T-helper 2 cell (primary cell): ENCODE results near the gene PAH.
A peak's percentile ranks its signal among the peaks of the same experiment; 100 is the strongest.
"Not testable (repeated sequence)": the region's sequence is repeated elsewhere in the genome, so short reads cannot be mapped to it uniquely, and the experiment has no call there.

Experiments used
- DNase-seq, 5 experiments: peaks; one replicate each; pipeline versions ENCODE4 v3.0.0 to v3.0.0-alpha.2; 2012 to 2022

Gene PAH

DNA sequence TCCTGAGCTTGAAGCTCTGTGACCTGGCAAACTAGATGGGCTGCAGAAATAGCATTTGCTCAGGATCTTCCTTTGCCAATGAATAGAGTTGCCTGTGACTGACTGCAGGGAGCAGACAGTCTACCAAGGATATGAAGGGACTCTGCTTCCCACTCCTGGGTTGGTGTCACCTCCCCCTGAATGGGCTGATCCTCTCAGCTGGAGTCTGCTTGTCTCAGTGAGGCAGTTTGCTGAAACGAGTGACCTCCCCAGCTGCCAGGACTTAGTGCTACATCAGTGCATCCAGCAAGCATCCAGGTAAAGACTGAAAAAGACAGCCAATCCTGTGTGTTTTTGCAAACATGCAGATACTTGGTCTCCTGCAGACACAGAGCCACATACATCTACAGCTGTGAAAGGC lies 28.5 kb downstream of the PAH start:
- no peak for DNase-seq

DNA sequence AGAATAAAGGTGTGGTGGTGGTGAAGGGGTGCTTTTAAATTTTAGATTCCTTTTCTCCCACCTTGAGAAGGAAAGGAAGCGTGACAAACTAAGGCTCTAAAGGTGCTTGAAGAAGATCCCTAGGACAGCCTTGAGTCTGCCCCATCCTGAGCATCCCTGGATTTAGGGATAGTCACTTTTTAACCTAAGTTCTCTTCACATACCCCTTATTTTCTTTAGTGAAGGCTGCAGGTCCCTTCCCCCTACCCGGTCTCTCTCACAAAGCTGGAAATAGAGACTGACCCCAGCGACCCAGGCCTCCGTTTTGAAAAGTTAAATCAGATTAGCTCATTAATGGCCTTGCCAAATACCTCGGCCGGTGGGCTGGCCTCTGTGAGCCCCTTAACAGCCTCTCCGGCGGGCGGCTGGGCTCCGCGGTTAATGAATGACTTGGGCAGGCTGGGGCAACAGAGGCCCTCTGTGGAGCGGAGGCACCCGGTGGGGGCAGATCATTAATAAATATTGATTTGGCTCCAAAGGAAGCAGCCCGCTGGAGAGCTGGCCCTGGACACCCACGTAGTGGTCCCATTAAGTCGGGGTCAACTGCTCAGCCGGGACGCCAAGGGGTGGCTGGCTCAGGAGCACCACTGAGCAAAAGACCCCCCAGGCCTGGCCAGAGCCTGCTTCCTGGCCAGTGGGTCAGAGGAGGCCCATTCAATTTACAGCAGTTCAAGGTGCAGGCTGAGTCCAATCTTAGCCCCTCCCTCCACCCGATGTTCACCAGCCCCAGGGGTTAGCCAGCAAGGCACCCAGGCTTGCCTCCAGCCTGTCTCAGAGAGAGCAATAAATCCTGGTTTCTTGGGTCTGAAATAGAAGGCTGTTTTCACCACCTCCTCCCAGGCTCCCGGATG lies 31.8 kb downstream of the PAH start:
- no peak for DNase-seq

DNA sequence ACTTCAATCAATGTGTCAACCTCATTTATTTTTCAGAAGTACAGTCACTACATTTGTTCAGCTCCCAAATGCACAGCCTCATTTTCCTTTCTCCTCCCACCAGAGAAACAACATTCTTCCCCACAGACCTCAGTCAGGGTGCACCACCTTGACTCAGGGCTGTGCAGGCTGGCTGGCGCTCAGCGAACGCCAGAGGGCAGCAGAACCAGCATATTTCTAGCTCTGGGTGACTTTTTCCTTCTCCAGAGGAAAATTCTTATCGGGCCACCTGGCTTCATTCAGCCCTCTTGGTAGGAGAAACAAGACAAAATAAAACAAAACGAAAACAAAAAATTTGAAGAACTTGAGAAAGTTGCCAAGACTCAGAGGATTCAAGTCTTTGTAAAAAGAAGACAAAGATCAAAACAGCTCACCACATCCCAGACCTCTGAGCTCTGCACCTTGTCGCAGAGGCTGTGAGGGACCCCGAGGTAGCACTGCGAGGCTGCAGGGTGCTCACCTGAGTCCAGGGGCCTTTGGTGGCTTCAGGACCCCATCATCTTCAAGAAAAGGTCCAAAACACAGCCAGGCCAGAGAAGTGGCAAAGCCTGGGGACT lies 33.7 kb downstream of the PAH start:
- DNase-seq: peak in 3 of 5 experiments; percentile 9 to 15 (median 10)

DNA sequence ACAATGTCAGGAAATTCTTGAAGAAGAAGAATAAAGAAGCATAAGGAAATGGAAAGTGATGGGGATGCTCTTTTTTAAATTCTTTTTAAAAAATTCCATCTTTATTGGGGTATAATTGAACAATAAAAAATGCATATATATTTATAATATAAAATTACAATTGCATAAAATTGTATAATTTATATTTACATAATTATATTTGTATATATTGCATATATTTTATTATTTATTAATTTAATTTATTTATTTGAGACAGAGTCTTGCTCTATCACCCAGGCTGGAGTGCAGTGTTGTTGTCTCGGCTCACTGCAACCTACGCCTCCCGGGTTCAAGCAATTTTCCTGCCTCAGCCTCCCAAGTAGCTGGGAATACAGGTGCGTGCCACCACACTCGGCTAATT lies 36.3 kb downstream of the PAH start:
- no peak for DNase-seq

DNA sequence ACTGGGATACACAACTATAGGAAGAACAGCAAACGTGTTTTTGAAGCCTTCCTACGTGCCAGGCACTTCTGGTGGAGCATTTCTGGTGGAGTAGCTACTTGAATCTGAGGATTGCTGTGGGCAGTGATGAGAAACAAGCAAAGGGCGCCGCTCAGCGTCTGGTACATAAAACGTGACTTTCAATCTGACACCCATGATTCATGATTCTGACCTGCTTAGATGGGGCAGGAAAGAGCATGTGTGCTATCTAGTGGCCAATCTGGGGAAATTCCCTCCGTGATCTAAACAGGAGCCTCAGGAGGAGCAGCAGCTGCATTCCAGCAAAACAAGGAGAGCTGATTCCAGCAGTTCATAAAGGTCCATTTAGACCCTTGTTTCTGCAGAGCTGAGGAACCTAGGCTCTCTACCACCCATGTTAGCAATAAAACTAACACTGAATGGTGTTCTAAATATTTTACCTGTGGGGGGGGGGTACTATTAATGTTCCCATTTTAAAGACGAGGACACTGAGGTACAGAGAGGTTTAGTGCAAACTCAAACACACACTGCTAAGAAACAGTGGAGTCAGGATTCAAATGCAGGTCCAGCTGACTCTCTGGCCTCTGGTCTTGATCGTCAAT lies 37.8 kb downstream of the PAH start:
- peak in 1 of 5 experiments; percentile 56 for DNase-seq

DNA sequence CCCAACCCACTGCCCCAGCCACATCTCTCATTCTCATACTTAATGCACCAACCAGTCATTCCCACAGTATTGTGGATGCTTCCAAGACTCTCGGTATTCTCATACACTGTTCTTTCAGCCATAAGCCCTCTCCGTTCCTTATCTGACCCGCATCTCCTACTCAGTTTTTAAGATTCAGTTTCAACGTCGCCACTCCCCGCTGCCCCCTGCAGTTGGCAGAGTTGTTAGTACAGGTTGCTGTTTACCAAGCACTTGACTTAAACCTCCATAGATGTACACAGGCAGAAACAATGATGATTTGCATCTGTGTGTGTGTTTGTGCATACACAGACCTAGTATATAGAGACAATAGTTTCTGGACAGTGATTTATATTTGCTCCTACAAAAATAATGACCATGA lies 40.2 kb downstream of the PAH start:
- DNase-seq: peak in 1 of 5 experiments; percentile 13

DNA sequence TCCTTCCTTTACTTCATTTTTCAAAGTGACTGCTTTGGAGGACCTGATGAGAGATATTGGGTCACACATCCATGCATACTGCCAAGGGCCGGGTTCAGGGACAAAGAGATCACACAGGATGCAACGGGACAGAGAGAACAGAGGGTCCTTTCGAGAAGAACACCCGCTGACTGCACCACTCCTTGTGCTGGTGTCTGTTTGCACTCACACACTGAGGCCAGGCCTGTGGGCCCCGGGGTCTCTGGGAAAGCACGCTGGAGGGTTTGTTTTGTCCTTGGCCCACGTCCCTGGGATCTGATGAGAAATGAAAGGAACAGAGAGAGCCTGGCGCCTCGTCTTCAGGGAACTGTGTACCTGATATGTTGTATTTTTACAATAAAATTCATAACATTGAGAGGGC lies 42.2 kb downstream of the PAH start:
- DNase-seq: no peak

DNA sequence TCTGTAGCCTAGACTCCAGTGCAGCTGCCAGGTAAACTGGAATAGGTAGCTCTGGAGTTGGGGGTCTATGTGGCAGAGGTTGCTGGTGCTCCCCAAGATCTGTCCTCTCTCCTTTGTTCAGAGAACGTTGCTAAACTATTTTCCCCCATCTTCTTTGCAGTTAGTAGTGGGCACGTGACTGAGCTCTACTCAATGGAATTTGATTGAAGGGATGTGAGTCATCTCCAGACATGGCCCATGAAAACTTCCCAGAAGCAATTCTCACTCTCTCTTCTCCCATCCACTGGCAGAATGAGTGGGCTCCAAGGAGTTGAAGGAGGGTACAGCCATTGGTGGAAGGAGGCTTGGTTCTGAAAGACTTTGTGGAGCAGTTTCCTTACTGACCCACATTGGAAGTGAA lies 44.0 kb downstream of the PAH start:
- no peak for DNase-seq

DNA sequence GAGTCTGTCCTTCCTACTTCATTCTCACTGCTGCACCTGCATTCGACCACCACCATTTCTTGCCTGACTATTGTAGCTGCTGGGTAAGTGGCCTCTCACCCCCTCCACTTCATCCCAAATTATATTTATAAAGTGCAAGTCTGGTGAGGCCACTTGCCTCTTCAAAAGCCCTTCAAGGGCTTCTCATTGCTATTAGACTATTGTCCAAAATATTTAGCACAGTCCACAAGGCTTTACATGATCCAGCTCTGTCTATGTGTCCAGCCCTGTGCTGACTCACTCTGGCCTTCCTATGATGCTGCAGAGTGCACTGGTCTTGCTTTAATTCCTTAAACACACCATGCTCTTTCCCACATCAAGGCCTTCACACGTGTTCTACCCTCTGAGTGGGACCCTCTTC lies 46.0 kb downstream of the PAH start:
- DNase-seq: no peak

DNA sequence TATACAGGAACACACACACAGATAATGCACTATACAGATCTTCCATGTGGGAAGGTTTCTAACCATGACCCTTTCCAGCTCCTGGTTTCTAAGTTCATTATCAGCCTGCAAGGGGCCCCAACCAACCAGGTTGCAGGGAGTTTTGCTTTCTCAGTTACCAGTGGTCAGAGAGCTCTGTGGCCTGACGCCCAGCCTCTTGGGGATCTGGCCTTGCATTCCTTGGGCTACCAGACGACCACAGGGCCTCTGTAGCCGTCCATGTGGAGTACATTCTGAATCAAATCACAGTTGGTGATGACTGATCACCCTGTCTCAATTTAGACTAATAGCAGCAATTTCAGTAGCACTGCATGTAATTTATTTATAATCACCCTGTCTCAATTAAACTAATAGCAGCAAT lies 47.5 kb downstream of the PAH start:
- no peak for DNase-seq

DNA sequence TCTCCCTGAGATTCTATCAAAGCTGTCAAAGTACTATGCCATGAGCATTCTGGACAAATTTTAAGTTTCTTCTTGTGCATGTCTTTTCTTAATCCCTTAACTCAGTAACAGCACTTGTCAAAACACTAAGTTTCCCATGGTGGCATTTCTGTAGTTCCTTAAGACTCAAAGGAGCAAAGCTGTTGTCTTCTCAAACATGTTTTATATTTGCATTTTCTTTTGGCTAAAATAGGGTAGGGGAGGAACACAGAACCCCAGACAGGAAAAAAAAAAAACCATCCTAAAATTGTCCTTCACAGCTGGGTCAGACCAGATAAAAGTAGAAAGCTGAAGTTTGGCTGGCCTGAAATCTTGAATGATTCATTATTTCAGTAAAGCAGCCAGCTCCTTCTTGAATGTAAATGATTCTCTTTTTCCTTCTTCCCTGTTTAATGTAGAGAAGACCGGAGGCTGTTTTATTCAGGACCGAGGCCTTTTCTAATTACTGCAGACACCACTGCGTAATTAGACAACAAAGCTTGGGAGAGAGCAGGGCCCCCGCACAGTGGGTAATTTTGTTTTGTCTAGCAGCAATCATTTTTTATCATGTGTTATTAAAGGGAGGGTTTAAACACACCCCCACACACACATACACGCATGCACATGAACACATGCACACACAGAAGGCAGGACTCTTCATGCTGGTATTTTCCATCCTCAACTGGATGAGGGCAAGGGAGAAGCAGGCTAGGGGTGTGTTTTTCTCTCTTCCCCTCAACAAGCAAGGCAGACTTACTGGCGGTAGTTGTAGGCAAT lies 51.0 kb downstream of the PAH start:
- DNase-seq: no peak

DNA sequence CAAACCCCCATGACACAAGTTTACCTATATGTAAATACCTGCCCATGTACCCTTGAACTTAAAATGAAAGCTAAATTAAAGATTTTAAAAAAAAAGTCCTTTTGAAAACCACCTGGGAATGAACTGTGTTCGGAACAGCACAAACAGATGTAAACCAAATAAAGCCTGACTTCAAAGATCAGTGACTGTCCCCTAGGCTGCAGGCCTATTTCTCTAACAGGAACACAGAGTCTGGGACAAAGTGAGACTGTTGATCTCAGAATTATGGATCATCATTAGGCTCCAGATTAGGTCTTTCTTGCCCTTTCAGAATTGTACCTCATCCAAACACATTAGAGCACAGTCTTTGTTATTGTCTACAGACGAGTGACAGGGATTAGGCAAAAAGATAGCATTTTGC lies 54.6 kb downstream of the PAH start:
- DNase-seq: no peak

DNA sequence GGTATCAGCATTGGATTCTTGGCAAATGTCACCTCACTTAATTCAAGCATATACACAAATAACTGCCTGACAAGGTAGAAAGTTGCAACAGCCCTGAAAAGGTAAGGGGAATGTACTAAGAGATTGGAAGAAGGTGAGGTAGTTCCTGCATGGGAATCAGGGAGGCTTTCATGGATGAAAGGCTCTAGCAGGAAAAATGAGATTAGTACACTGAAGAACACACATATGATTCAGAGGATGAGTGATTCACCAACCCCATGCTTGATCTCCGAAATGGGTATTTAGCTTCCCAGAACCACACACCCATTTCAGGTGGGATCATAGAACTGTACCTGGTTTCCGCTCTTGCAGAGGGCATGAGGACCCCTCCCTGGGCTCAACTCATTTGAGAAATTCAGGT lies 65.8 kb downstream of the PAH start:
- DNase-seq: no peak

DNA sequence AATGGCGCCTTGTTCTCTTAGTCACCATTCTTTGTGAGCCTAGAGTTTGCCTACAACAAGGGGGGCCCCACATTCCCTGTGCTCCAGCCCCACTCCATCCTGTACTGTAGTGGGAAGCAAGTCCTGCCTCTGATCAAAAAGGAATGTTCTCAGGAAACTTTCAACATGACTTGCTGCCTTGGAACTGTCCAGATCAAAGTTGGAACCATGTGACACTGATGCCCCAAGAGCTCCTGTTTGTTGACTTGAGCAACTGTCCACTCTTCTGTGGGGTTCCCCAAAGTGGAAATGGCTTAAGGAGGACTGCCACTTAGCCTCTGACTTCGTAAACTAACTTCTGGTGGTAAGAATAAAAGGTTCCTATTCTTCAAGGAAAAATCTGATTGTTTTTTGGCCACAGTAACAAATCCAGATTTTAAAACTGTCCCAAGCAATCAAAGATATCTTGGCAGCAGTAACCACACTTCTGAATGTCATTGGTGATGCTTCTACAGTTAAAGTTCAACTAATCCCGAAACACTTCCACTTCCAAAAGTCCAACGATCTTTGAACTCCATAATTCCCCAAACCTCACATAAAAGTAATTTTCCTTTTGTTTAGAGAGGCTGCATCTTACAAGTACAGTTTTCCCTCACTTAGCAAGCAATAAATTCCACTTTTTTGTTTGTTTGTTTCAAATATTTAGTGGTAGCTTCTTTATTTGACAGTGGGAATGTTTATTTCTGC lies 67.2 kb downstream of the PAH start:
- DNase-seq: no peak

DNA sequence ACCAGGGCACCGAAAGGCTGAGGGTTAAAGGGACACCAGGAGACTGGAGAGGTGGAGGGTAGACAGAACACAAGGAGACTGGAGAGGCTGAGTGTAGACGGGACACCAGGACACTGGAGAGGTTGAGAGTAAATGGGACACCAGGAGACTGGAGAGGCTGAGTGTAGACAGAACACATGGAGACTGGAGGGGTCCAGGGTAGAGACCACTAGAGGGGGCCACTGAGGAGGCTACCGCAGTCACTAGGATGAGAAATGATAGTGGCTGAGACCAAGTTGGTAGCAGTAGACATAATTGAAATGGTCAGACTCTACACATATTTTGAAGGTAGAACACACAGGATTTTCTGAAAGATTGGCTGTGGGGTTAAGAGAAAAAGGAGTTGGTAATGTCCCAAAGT lies 68.2 kb downstream of the PAH start:
- no peak for DNase-seq

DNA sequence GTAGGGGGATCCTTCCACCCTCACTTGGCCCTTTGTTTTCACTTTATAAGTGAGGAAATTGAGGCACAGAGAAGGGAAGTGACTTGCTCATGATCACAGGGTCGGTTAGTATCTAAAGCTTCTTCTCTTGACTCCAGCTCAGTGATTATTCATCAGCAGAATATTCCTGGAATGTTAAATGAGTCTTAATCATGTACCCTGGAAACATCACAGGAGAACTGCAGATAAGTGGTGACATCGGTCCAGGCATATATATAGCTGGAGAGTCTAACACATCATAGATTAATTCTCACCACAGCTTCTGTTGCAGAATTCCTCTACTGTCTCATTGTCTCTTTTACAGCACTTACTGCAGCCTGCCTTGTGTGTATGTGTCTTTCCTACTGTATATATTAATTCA lies 69.9 kb downstream of the PAH start:
- DNase-seq: no peak

DNA sequence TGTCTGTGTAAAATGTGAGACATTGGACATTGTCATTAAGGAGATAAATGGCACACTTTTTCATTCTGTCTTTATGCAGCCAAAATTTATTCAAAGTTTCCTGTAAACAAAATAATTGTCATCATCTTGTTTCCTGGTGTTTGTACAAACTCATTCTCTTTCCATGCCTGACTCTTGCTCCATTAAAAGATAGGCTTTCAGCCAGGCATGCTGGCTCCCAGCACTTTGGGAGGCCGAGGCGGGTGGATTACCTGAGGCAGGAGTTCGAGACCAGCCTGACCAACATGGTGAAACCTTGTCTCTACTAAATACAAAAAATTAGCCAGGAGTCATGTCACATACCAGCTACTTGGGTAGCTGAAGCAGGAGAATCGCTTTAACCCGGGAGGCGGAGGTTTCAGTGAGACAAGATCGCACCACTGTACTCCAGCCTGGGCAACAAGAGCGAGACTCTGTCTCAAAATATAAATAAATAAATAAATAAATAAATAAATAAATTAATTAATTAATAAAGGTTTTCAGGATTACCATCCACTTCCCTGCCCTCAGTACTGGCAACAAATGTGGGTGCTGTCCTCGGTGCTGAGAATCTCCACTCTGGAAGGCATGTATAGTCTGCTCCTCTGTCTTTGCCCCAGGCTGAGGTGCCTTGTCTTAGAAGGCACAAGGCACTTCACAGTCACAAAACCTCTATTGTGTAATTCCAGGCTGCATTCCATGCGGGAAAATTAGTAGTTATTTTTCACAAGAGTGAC lies 83.2 kb downstream of the PAH start:
- DNase-seq: peak in 1 of 5 experiments; percentile 5

DNA sequence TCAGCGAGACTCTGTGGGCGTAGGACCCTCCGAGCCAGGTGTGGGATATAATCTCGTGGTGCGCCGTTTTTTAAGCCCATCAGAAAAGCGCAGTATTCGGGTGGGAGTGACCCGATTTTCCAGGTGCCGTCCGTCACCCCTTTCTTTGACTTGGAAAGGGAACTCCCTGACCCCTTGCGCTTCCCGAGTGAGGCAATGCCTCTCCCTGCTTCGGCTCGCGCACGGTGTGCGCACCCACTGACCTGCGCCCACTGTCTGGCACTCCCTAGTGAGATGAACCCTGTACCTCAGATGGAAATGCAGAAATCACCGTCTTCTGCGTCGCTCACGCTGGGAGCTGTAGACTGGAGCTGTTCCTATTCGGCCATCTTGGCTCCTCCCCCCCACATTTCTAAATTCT lies 84.2 kb downstream of the PAH start:
- DNase-seq: not testable (repeated sequence)

DNA sequence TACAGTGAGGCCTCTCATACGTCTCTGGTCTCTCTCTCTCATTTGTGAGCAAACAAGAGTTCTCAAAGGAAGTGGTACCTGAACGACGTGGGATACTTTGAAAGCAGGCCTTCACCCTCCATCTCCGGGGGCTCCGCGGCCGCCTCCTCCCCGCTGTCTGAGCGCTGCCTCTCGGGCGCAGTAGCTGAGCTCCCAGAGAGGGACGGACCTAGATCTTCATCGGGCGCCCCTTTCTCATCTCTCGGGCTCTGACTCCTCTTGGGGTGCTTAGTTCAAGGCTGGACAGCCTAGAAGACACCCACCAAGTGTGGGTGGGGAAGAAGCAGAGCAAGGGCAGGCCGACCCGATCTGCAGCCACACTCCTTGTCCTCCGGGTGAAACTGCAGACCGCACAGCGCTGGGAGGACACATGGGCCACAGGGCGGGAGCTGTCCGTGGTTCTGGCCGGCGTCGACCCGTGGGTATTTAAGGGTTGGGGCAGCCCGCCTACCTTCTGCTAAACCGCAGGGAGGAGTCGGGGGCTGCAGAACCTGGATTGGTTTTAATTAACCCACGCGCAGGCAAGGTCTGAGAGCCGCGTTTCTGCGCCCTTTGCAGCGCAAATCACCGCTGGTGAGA lies 92.7 kb downstream of the PAH start:
- peak in 1 of 5 experiments; percentile 22 for DNase-seq

DNA sequence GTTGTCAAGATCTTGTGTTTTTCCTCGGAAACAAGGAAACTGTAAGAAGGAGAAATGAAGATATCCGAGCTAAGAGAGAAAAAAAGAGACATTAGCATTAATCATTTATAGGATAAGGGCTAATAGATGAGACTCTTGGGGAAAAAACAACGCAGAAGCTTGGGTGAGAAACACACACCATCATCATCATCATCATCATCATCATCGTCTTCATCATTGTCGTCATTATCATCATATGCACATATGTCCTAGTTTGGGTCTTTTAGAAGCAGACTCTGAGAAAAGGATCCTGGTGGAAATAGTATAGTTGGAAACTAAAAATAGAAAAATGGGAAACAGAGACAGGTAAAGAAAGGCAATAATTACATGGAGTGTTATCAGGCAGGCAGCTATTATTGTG lies 95.9 kb downstream of the PAH start:
- DNase-seq: no peak

DNA sequence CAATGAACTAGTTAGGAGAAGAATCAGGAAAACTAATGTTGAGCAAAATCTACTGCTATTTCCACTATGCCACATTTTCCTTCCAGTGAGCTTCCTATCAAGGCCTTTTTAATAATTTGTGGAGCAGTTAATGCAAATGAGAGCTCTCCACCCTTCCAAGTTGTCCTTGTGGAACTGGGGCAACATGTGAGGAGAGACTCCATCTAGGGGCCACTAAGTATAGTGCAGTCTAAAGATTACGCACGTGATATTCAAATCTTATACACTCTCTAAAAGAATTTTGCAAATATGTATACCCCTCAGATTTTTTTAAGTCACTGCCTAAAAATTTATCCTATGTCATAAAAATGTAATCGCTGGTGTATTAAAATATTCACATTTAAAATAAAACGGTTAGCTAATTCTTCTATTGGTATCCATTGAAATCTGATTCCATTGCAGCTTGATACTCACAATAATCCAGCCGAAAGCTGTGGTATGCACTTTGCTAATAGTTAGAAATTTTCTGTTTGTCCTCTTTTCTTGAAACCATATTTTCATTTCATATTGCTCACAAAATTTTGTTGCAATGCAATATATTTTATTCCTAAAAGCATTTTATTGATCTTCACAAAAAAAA lies 100.1 kb downstream of the PAH start:
- peak in 1 of 5 experiments; percentile 6 for DNase-seq
